HG03139 (cell line): ENCODE measurements around the gene ATP6AP1.
"Not testable (repeated sequence)": the region's sequence is repeated elsewhere in the genome, so short reads cannot be mapped to it uniquely, and the experiment has no call there.

ENCODE experiments used
- ATAC-seq: cut with Tn5 transposase; IDR thresholded peaks from one replicate; pipeline ENCODE4 v1.9.1; 2021; ENCODE audit not compliant: unreplicated experiment

The ATP6AP1 gene, protein sequence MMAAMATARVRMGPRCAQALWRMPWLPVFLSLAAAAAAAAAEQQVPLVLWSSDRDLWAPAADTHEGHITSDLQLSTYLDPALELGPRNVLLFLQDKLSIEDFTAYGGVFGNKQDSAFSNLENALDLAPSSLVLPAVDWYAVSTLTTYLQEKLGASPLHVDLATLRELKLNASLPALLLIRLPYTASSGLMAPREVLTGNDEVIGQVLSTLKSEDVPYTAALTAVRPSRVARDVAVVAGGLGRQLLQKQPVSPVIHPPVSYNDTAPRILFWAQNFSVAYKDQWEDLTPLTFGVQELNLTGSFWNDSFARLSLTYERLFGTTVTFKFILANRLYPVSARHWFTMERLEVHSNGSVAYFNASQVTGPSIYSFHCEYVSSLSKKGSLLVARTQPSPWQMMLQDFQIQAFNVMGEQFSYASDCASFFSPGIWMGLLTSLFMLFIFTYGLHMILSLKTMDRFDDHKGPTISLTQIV

DNA sequence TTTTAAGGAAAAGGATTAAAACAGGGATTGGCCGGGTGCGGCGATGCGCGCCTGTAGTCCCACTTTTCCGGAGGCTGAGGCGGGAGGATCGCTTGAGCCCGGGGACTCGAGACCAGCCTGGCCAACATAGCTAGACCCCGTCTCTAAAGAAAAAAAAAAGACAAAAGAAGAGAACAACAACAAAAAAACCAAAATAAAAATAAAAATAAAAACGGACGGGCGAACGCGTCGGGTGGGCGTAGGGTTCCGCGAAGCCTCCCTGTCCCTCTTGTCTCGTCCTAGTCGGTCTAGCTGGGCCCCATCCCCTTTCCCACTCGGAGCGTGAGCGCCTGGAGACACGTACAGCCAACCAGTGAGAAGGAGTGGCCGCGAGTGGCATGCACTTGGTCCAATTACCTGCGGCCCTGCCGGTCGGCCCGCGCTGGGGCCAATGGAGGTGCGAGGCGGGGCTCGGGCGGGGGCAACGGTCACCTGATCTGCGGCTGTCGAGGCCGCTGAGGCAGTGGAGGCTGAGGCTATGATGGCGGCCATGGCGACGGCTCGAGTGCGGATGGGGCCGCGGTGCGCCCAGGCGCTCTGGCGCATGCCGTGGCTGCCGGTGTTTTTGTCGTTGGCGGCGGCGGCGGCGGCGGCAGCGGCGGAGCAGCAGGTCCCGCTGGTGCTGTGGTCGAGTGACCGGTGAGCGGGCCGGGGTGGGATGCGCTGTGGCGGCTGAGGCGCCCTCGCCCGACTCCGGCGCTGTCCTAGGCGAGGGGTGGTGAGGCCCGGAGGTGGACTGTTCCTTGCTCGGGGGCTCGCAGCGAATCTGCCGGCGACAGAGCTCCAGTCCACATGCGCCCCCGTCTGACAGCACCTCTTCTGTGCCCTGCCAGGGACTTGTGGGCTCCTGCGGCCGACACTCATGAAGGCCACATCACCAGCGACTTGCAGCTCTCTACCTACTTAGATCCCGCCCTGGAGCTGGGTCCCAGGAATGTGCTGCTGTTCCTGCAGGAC is at the start of gene ATP6AP1:
Gene ATP6AP1 (plus strand): TSS at position 502 of the 996 bp plus-strand sequence. CDS start 16 bp downstream, at position 518.
- peak; percentile 95 for ATAC-seq

DNA sequence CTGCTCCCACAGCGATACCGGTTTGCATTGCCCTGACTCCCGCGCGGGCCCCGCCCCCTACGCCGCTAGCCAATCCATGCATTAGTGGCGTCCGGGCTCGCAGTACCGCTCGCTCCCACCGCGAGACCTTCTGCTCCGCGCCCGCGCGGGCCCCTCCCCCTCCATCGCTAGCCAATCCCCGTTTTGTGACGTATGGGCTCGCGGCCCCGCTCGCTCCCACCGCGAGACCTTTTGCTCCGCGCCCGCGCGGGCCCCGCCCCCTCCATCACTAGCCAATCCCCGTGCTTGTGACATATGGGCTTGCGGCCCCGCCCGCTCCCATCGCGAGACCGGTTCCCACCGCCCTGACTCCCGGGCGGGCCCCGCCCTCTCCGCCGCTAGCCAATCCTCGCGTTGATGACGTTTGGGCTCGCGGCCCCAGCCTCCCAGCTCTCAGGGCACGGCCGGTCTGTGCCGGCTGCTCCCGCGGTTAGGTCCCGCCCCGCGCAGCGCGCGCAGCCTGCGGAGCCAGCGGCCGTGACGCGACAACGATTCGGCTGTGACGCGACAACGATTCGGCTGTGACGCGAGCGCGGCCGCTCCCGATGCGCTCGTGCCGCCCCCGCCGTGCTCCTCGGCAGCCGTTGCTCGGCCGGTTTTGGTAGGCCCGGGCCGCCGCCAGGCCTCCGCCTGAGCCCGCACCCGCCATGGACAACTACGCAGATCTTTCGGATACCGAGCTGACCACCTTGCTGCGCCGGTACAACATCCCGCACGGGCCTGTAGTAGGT is 49.5 kb upstream of the ATP6AP1 start, which contains the start of gene EMD:
Gene EMD (plus strand): TSS at position 497 of the 770 bp plus-strand sequence. CDS start 190 bp downstream, at position 687.
- ATAC-seq: peak; percentile 74

DNA sequence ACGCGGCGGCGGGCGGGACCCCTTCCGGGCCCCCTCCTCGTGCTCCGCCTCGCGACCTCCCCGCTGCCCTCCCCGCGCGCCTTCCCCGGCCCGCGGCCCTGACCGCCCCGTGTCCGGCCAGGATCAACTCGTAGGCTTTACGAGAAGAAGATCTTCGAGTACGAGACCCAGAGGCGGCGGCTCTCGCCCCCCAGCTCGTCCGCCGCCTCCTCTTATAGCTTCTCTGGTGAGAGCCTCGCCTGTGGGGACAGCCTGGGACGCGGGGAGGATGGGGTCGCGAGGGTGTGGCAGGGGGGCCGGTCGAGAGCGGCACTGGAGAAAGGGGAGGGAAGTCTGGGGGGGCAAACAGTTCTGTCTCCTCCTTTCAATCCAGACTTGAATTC is 48.9 kb upstream of the ATP6AP1 start:
- no peak for ATAC-seq

DNA sequence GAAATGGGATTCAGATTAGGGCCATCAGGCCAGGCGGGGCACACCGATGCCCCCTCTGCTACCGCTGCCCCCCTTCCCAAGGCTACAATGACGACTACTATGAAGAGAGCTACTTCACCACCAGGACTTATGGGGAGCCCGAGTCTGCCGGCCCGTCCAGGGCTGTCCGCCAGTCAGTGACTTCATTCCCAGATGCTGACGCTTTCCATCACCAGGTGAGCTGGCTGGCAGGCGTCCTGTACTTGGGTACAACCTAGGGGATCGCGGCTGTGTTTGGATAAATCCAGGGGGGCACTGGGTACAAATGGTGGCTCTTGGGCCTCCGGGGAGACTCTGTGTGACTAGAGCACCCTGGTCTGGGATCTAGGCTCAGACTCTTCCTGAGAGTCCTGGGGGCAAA is 48.3 kb upstream of the ATP6AP1 start:
- no peak for ATAC-seq

DNA sequence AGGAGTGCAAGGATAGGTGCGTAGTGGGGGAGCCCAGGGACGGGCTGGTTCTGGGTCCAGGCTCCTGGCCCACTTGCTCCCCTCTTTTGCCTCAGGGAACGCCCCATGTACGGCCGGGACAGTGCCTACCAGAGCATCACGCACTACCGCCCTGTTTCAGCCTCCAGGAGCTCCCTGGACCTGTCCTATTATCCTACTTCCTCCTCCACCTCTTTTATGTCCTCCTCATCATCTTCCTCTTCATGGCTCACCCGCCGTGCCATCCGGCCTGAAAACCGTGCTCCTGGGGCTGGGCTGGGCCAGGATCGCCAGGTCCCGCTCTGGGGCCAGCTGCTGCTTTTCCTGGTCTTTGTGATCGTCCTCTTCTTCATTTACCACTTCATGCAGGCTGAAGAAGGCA is 47.7 kb upstream of the ATP6AP1 start:
- ATAC-seq: no peak

DNA sequence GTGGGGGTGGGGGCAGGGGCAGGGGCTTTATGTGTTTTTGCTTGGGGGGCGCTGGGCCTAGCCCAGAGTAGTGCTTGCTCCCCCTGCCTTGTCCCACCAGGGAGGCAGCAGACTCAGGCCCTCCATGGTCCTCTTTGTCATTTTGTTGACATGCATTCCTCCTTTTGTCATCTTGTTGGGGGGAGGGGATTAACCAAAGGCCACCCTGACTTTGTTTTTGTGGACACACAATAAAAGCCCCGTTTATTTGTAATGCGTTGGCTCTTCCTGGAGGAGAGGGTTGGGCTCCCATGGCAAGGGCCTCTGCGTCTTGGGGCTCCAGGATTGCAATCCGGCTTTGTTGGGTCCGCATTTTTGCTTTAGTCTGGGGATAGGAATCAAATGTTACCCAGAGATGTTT is 47.2 kb upstream of the ATP6AP1 start:
- ATAC-seq: no peak

DNA sequence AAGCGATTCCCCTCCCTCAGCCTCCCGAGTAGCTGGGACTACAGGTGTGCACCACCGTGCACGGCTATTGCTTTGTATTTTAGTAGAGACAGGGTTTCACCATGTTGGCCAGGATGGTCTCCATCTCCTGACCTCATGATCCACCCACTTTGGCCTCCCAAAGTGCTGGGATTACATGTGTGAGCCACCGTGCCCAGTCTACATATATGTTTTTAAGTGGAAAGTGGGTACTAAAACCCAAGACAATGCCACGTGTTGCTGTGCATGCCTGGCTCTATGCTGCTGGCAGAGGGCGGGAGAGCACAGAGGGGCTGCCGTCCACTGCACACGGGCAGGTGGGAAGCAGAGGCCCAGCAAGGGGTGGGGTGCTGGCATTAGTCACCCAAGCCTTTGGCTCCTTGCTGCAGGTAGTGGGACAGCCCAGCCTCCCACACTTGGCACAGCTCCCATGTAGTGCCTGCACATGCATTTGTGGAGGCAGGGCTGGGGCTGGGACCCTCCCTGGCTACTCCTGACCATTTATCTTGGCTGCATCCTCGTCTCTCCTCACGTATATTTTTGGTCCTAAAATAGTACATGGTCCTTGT is 45.9 kb upstream of the ATP6AP1 start:
- no peak for ATAC-seq

DNA sequence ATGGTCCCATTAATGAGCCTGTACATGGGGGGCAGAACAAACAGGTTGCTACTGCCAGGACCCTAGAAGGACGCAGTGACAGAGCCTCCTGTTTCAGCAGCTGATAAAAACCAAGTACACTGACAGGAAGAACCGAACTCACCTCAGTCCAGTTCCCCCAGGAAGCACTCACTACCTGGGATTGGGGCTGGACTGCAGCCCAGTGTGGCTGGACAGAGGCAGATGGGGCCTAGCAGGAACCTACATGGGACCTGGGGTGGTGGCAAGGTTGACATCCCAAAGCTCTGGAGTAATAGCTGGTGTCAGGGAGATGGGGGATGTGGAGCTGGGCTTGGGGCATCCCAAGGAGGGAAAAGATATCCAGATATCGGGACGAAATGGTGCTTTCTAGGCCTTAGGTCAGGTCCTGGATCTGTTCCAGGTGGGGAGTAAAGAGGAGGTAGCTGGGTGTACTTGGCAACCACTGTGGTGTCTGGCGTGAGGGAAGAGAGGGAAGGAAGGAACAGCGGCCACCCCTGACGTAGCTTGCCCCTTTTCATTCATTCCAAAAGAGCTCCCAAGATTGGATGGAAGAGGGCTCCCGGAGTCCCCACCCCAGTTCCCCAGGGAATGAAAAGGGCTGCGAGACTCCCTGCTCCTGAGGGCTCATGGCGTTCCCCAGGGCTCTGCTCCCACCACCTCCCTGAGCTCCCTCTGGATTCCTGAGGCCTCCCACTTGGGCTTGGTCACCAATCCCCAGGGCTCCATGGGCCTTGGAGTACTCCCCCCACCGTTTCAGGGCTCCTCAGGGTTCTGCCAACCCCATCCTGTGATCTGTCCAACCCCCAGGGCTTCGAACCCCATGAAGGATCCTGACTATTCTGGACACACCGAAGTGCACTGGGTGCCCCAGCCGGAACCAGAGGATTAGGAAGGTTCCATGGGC is 44.9 kb upstream of the ATP6AP1 start:
- ATAC-seq: no peak

DNA sequence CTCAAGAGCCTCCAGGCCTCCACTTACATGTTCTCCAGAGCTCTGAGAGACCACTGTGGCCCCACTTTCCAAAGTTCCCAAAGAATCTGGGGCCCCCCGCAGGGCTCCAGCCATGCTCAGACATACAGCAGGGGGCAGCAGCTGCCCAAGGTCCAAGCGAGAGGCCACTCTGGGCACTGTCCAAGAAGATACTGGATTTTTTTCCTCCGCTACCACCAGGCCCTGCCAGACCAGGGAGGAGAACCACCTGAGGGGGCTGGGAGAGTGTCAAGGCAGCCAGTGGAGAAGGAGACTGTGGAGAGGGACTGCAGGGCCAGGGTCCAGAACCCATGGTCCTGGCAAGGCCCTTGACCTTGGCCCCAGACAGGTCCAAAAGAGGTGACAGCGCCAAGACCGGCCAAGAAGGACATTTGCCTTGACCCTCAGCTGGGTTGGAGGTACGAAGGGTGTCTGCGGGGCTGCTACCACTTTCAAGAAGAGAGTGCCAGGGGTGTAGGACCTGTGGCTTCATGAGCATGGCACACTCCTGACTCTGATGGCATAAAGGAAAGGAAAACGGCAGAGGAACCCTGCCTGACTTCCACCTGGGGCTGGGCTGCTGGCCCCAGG is 44.1 kb upstream of the ATP6AP1 start:
- ATAC-seq: no peak

DNA sequence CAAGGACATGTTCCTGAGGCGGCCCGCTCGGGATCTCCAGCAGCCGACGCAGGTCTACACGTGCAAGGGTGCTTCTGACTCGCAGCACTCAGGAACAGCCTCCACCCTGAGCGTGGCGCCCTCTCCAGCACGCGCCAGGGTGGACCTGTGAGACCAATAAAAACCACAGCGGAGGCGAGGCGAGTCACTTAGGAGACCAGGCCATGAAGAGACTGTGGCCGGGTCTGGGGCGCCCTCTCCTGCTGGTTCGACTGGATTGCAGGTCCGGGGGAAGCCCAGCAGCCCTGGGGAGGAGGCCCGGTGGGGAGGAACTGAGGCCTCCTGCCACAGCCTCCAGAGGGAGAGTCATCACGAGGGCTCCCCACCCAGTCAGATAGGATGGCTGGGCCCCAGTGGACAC is 40.4 kb upstream of the ATP6AP1 start:
- ATAC-seq: not testable (repeated sequence)

DNA sequence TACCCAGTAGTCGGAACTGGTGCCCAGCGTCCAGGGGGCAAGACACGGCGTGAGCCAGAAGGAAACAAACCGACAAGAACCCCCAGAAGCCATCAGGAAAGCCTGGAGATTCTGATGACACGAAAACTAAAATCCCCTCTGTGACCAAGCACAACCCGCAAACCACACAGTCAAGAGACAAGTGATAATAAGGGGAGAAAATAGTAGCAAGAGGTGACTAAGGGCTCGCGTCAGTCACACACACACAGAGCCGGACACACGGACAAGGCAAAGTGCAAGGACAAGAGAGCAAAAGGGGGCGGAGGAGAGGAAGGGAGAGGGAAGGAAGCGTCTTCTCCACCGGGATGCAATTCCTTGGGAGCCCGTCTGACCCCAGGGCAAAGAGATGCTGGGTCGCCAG is 39.8 kb upstream of the ATP6AP1 start:
- ATAC-seq: not testable (repeated sequence)

DNA sequence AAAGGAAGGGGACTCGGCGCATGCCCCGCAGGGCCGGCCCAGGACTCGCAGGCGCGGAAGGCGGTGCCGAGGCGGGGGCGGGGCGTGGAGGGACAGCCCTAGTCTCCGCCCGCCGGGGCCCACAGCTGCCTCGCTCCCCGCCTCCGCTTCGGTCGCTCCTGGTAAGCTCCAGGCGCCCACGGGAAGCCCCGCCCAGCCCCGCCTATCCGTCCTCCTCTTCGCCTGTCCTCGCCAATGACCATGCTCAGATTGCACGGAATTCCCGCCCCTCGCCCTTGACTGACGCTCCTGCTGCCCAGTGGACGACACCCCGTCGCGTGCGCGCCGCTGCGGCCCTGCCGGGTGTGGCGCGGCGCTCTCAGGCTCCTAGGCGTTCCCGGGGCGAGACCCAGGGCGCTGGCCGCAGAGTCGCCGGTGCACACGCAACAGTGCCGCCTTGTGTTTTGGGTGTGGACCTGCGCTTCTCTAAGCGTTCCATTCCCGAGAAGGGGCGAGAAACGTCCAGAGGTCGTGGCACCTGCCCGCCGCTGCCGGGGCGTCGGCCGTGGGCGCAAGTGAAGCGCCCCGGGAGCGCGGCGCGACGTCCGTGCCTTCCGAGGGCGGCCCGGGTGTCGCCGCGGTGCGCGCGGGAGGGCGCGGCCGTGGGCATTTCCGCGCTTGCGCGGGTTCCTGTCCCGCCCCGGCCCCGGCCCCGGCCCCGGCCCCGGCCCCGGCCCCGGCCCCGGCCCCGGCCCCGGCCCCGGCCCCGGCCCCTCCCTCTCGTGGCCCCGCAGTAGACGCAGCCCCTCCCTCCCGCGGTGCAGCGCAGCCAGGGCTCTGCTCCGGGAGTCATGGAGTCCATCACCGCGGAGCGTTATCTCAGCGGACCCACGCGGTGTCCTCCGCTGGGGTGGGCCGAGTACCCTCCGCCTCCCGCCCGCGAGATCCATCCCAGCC is 38.4 kb upstream of the ATP6AP1 start:
- ATAC-seq: peak; percentile 67

DNA sequence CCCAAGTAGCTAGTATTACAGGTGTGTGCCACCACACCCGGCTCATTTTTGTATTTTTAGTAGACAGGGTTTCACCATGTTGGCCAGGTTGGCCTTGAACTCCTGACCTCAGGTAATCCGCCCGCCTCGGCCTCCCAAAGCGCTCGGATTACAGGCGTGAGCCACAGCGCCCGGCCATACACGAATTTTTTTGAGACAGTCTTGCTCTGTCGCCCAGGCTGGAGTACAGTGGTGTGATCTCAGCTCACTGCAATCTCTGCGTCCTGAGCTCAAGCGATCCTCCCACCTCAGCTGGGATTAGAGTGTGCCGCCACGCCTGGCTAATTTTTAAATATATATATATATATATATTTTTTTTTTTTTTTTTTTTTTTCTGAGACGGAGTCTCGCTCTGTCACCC is 32.1 kb upstream of the ATP6AP1 start:
- ATAC-seq: not testable (repeated sequence)

DNA sequence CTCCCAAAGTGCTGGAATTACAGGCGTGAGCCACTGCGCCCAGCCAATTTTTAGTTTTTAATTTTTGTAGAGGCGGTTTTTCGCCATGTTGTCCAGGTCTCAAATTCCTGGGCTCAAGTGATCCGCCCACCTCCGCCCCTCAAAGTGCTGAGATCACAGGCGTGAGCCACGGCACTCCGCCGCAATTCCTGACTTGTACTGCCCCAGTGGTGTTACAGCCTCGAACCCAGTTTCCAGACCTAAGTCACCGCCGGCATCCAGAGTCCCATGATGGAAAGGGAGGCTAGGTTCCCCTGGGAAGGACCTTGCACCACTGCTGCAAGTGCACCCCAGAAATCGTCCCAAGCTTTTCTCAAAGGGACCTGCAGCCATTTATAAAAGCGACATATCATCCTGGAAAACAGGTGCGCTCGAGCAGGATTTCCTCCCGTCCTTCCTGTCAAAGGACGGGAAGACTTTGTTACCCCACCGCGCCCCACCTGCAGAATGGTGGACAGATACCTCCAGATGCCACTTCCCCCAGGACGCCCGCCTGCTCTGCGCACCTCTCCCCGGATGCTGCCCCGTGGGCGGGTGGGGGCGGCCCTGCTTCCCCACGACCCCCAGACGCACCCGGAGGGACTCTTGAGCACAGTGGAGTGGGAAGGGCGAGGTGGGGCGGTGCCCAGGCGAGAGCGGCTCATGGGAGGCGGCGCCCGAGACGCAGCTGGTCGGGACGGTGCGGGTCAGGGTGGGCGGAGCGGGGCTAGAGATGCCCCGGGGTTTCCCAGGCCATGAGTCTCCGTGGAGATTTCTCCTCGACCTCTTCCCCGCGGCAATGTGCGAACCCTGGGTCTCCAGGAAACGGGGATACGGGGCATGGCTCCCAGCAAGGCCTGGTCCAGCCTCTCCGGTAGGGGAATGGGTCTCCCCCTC is 31.2 kb upstream of the ATP6AP1 start:
- peak; percentile 41 for ATAC-seq

DNA sequence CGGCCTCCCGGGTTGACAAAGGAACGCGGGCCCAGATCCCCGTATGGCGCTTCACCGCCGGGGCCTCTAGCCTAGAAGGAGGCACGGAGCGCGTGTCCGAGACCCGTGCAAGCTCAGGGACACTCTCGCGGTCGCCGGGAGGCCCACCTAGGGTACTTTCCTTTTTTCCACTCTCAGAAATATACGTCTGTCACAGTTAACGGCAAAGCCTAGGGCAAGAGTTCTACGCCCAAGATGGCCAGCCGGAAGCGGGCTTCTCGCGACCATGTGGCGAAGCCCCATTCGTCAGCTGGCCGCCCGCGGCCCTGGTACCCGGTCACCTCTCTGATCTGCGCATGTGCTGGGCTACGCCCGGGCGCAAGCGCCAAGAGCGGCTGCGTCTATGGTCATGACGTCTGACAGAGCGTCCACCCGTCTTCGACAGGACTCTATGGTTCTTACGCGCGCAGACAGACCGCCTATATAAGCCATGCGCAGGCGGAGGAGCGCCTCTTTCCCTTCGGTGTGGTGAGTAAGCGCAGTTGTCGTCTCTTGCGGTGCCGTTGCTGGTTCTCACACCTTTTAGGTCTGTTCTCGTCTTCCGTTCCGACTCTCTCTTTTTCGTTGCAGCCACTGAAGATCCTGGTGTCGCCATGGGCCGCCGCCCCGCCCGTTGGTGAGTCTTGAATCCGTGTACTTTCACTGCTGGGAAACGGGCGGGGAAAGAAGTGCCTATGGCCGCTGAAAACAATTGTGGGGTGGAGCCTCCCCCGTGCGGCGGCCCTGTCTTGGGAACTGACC is 30.4 kb upstream of the ATP6AP1 start, which contains the start of gene RPL10:
Gene RPL10 (plus strand): TSS at position 490 of the 780 bp plus-strand sequence. CDS start 143 bp downstream, at position 633.
- ATAC-seq: peak; percentile 69
